Fibroblast of lung (primary cell): Measurements from ENCODE around the gene USP21. TPM values are rescaled to one million over a fixed set of nuclear protein-coding genes. Genes with fewer than 3 reads are reported as not detected.

ENCODE experiments used
- DNase-seq, 2 donors: peaks; one replicate each; pipeline versions ENCODE4 v3.0.0 to v3.0.0-alpha.2; 2010; ENCODE audit warnings: low read depth in 2 of 2
- H2AFZ ChIP-seq: 2 replicates; pipeline ENCODE4 v1.5.1; 2012; ENCODE audit warnings: low read length, control low read depth, inconsistent platforms
- H3K27ac ChIP-seq: 2 replicates; pipeline ENCODE4 v1.5.1; 2011; ENCODE audit warnings: low read length, control low read depth; ENCODE audit not compliant: insufficient read depth
- H3K27me3 ChIP-seq: 2 replicates; pipeline ENCODE4 v1.5.1; 2011; ENCODE audit warnings: mild to moderate bottlenecking, low read length; ENCODE audit not compliant: control insufficient read depth, insufficient read depth
- H3K36me3 ChIP-seq: 2 replicates; pipeline ENCODE4 v1.5.1; 2011; ENCODE audit warnings: low read length; ENCODE audit not compliant: control insufficient read depth, insufficient read depth
- H3K4me1 ChIP-seq: 2 replicates; pipeline ENCODE4 v1.5.1; 2011; ENCODE audit warnings: low read length; ENCODE audit not compliant: control insufficient read depth, insufficient read depth; ENCODE audit errors: extremely low read depth
- H3K4me2 ChIP-seq: 2 replicates; pipeline ENCODE4 v1.5.1; 2011; ENCODE audit warnings: low read length, control low read depth; ENCODE audit not compliant: insufficient read depth; ENCODE audit errors: extremely low read depth
- H3K4me3 ChIP-seq, 4 experiments: fragments of 200-600 bp in 1 of 4; sonication (generic) in 1 of 4; replicated peaks in 1 of 4; 2 replicates each; pipeline ENCODE4 v1.5.1; 2011 to 2016; ENCODE audit warnings: low read length in 4 of 4, low read depth in 3 of 4, mild to moderate bottlenecking in 3 of 4, control low read depth in 2 of 4, inconsistent platforms in 1 of 4, mixed read lengths in 1 of 4; ENCODE audit not compliant: insufficient read depth in 1 of 4; ENCODE audit errors: control extremely low read depth in 1 of 4
- H3K79me2 ChIP-seq: 2 replicates; pipeline ENCODE4 v1.5.1; 2012; ENCODE audit warnings: mild to moderate bottlenecking, low read length, inconsistent platforms; ENCODE audit not compliant: control insufficient read depth, insufficient read depth
- H3K9ac ChIP-seq: 2 replicates; pipeline ENCODE4 v1.5.1; 2011; ENCODE audit warnings: mild to moderate bottlenecking, low read length, control low read depth; ENCODE audit not compliant: insufficient read depth
- H3K9me3 ChIP-seq: 2 replicates; pipeline ENCODE4 v1.5.1; 2012; ENCODE audit warnings: low read depth, low read length; ENCODE audit not compliant: control insufficient read depth, insufficient read depth
- H4K20me1 ChIP-seq: 2 replicates; pipeline ENCODE4 v1.5.1; 2011; ENCODE audit warnings: low read length; ENCODE audit not compliant: control insufficient read depth, insufficient read depth; ENCODE audit errors: extremely low read depth
- EZH2 ChIP-seq: IDR thresholded peaks from 2 replicates; pipeline ENCODE4 v1.5.1; 2012; ENCODE audit warnings: low read length, control low read depth, mild to moderate bottlenecking; ENCODE audit errors: missing control alignments
- polyA plus RNA-seq, 2 donors: library from polyadenylated mRNA; depleted of rRNA in 1 of 2; stranded (reverse) in 1 of 2; unstranded in 1 of 2; fragments of >200 nt; gene quantifications; 2 replicates each; pipeline ENCODE4 v1.2.1, GENCODE V29; 2011 to 2012; ENCODE audit warnings: missing spikeins in 1 of 2
- total RNA-seq: library from RNA; depleted of rRNA; stranded (reverse); fragments of >200 nt; gene quantifications from 2 replicates; pipeline ENCODE4 v1.2.1, GENCODE V29; 2014
- TF ChIP-seq, protein P1 (sequence below), 2 donors: IDR thresholded peaks in 1 of 2; conservative IDR thresholded peaks in 1 of 2; 1 replicate in 1 of 2; 2 replicates in 1 of 2; pipeline ENCODE4 v1.5.1; 2011 to 2012; ENCODE audit warnings: low read length in 2 of 2, control low read depth in 1 of 2, inconsistent platforms in 1 of 2, low read depth in 1 of 2, mild to moderate bottlenecking in 1 of 2

The USP21 gene
- total and polyA plus RNA-seq, 2 donors (not counting 1 experiment from before 2014, with no cell fraction given) = 10.2 to 11.7 TPM

DNA sequence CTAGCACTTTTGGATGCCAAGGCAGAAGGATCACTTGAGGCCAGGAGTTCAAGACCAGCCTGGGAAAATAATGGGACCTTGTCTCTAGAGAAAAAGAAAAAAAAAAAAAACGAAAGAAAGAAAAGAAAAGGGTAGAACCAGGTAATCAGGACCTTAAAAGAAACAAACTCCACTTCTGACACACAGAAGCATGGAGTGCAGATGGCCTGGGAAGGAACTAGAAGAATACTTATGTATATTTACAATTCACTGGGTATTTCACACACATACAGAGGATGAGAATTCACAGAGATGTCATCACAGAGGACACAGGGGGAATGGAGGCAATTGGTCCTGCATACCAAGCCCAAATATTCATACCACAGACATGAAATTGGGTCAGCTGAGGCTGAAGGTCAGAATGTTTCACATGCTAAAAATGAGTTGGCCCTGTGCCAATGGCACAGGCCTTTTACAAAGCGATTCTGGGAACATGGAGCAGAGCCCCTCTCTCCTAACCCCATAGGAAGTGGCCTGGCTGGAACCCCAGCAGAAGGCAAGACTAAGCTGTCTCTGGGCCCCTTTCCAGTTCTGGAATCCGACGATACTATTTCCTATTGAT is 13.6 kb downstream of the USP21 start:
- DNase-seq = peak; percentile 76 to 93
- peaks cover 9% of the 10 kb centered on the region for H3K36me3 ChIP-seq
- no peak overlapping the region for H2AFZ ChIP-seq
- peaks cover 6% of the 10 kb centered on the region for H3K79me2 ChIP-seq
- no peak overlapping the region for H3K9ac ChIP-seq
- TF ChIP-seq, protein P1, sequence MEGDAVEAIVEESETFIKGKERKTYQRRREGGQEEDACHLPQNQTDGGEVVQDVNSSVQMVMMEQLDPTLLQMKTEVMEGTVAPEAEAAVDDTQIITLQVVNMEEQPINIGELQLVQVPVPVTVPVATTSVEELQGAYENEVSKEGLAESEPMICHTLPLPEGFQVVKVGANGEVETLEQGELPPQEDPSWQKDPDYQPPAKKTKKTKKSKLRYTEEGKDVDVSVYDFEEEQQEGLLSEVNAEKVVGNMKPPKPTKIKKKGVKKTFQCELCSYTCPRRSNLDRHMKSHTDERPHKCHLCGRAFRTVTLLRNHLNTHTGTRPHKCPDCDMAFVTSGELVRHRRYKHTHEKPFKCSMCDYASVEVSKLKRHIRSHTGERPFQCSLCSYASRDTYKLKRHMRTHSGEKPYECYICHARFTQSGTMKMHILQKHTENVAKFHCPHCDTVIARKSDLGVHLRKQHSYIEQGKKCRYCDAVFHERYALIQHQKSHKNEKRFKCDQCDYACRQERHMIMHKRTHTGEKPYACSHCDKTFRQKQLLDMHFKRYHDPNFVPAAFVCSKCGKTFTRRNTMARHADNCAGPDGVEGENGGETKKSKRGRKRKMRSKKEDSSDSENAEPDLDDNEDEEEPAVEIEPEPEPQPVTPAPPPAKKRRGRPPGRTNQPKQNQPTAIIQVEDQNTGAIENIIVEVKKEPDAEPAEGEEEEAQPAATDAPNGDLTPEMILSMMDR (conservative IDR thresholded peaks at IDR 0.05 in 1 of 2, IDR thresholded peaks at IDR 0.05 in 1 of 2; ENCODE audit: low read depth in 1 of 2, low read length in 2 of 2) = no peak
- TF ChIP-seq EZH2 = no peak
- H3K4me2 ChIP-seq = no peak overlapping the region
- H4K20me1 ChIP-seq = no peaks in the 10 kb centered on the region
- no peaks in the 10 kb centered on the region for H3K27me3 ChIP-seq
- H3K4me1 ChIP-seq = peaks cover 16% of the 10 kb centered on the region
- H3K4me3 ChIP-seq = no peak overlapping the region
- peak overlapping the region; percentile 80 for H3K27ac ChIP-seq
- no peaks in the 10 kb centered on the region for H3K9me3 ChIP-seq

DNA sequence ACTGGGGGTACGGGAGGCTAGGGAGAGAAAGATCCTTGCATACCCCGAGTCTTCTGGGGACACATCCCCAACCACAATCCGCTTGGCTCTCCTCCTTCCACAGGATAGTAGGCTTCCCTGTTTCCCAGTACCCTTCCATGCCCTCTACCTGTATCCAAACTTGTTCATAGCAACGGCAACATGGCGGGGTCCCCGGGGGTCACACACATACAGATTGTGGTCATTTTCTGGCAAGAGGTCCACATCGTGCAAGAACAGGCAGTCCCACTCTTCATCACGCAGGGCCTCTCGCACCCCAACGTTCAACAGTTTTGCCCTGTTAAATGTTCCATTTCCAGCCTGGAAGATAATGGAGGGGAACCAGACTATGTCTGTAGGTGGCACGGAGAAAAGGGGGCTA is 14.4 kb downstream of the USP21 start:
- no peak for TF ChIP-seq EZH2
- TF ChIP-seq, protein P1 (conservative IDR thresholded peaks at IDR 0.05 in 1 of 2, IDR thresholded peaks at IDR 0.05 in 1 of 2; ENCODE audit: low read depth in 1 of 2, low read length in 2 of 2) = no peak
- Histone ChIP-seq H3K36me3 (peaks cover 9% of the 10 kb centered on the region), H3K9me3 (no peaks in the 10 kb centered on the region), H3K79me2 (peaks cover 6% of the 10 kb centered on the region), H3K4me2 (no peak overlapping the region), H3K9ac (no peak overlapping the region), H3K27ac (peak overlapping the region; percentile 80), H2AFZ (no peak overlapping the region), H4K20me1 (no peaks in the 10 kb centered on the region), H3K4me3 (no peak overlapping the region), H3K4me1 (peaks cover 16% of the 10 kb centered on the region), H3K27me3 (no peaks in the 10 kb centered on the region)
- DNase-seq = no peak

GRCh38 chr1:161174911-161175310 is 15.6 kb downstream of the USP21 start:
- no peak overlapping the region for H3K27ac ChIP-seq
- H3K27me3 ChIP-seq = no peaks in the 10 kb centered on the region
- peaks cover 6% of the 10 kb centered on the region for H3K79me2 ChIP-seq
- H3K36me3 ChIP-seq = peaks cover 9% of the 10 kb centered on the region
- DNase-seq = no peak
- H3K9ac ChIP-seq = no peak overlapping the region
- H2AFZ ChIP-seq = no peak overlapping the region
- H3K4me1 ChIP-seq = peaks cover 16% of the 10 kb centered on the region
- no peaks in the 10 kb centered on the region for H3K9me3 ChIP-seq
- no peak overlapping the region for H3K4me2 ChIP-seq
- no peak overlapping the region for H3K4me3 ChIP-seq
- no peaks in the 10 kb centered on the region for H4K20me1 ChIP-seq
- no peak for TF ChIP-seq EZH2
- TF ChIP-seq, protein P1 (conservative IDR thresholded peaks at IDR 0.05 in 1 of 2, IDR thresholded peaks at IDR 0.05 in 1 of 2; ENCODE audit: low read depth in 1 of 2, low read length in 2 of 2) = no peak
